ENCODE results near the gene ESF1.
"Not testable (repeated sequence)": the region's sequence is repeated elsewhere in the genome, so short reads cannot be mapped to it uniquely, and the experiment has no call there.

ESF1 gene

DNA sequence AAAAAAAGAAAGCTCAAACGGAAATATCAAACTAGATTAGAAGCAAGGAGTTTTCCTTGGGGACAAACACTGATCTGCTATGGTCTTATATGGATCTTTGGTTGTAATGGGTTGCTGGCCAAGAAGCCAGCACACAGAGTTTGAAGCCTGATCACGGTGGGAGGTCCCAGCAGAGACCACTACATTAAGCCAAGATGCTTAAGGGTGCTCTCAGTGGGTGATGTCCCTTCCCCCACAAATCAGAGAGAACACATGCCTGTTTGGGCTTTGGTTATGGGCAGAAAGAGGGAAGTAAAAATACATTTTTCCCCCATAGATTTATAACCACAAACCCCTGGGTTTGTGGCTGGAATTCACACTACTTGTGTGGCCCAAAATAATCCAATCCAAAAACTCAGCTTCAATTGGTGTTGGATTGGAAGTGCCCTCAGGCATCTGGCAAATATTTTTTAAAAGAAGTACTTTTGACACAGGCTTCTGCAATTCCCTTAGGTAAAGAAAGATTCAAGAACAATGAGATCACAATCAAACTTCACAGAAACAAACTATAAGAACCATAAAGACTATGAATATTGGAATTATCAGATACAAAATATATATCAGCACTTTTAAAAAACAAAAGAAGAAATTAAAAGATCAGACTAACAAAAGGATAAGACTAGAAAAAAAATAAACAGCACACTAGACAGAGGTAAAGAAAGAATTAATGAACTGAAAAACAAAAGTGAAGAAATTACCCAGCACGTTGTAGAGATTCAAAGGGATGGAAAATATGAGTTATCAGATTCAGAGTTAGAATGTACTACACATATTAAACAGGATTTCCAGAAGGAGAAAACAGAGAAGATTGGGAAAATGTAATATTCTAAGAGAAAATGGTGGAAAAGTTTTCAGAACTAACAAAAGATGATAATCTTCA lies 44.7 kb downstream of the ESF1 start:
- DNase-seq (ENCODE audit: low read depth) = no peak

DNA sequence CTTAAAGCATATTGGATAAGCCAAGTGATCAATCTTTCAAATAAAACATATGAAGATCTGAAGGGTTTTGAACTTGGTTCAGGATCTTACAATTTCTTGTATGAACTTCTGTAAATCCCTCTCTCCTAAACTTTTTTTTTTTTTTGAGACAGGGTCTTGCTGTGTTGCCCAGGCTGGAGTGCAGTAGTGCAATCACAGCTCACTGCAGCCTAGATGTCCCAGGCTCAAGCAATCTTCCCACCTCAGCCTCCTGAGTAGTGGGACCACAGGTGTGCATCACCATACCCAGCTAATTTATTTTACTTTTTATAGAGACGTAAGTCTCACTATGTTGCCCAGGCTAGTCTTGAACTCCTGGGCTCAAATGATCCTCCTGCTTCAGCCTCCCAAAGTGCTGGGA lies 46.5 kb downstream of the ESF1 start:
- not testable (repeated sequence) for DNase-seq (ENCODE audit: low read depth)

DNA sequence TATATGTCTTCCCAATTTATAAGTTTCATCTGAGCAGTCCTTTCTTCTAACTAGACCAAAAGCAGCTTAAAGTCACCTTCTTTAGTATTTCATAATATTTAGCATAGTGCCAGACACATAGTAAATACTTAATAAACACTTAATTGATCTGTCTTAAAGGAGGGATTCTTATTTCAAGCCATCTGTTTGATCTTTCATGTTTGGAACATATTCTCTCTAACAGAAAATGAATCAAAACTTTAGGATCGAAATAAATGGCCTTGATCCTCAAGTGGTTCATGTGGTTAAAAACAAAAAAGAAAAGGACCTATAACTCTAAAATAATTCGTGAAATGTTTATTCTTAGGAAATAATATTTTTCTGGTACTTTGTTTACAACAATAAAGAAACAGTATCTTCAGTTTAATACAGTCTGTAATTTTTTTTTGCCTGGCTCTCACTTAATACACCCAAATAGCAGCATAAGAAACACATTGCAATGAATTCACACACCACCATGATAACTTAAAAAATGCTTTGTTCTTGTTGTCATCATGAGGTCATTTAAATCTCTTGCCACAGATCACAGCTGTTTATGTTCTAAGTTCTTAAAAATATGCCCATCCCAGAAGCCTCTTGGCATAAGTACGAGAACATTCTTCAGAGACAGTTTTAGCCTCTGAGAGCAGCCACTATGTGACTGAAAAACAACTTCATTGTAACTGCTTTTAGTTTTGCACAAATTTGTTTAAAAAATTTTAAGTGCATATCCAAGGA lies 48.1 kb downstream of the ESF1 start:
- DNase-seq (ENCODE audit: low read depth) = no peak

DNA sequence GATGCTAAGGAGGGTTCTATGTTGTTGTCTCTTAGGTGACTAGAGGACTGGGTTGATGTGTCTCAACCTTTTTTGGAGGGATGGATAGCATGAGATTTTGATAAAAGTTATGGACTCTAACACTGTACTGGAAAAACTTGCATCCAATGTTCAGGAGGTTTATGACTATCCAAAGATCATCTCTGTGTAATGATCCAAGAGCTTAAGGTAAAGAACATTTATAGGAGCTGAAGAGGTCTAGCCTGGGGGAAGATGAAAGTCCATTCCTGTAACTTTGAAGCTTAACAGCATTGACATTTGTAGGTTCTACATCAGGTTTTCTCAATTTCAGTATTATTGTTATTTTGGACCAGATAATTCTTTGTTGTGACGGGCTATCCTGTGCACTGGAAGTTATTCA lies 48.9 kb downstream of the ESF1 start:
- no peak for DNase-seq (ENCODE audit: low read depth)

DNA sequence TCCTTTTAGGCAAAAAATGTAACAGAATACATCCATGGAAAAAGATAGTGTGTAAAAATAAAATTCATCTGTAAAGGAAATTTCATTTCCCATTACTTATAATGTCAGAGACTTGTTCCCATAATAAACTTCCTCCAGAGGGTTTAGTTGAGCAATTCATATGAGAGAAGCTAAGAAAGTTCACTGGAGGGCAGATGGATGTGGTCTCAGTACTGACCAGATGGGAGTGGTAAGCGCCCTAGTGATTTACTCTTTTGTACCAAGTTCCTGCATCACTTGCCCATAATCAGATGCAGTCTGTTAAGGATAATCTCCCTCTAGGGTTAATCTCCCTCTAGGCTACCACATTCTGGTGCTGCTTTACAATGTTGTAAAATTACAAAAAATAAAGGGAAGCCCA lies 61.7 kb downstream of the ESF1 start:
- no peak for DNase-seq (ENCODE audit: low read depth)

DNA sequence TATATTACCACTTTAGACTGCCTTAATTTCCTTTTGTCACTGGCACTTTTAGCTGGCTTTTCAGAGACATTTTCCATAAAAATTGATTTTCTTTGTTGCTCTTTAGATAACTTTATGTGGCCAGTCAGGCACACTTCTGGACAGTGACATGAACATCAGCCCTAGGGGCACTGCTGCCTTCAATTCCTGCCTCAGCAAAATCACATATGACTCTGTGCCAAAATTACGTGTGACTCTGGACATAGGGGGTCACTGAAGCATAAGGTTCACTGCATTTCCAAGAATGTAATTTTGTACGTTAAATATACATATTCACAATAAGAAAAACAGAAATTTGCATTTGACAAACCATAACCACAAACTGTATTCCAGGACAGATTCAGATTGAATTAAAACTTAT lies 66.5 kb downstream of the ESF1 start:
- DNase-seq (ENCODE audit: low read depth) = no peak

DNA sequence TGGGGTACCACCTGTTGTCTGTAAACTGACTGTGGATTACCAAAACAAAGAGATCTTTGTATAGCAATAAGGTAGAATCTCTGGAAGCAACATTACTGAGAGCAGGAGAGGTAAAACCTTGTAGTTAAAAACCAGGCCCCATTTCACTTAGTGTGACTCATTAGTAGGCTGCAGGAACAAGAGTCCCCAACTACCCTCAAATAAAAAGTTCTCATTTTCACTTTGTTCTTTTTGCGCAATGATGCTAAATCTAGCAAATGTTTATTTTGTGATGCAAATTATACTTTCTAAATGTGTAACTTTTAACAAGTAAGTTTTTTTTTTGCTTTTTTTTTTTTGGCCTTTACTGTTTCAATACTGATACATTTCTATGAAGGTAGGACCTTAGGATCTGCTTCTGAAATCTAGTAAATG lies 67.1 kb downstream of the ESF1 start:
- DNase-seq (ENCODE audit: low read depth) = no peak

DNA sequence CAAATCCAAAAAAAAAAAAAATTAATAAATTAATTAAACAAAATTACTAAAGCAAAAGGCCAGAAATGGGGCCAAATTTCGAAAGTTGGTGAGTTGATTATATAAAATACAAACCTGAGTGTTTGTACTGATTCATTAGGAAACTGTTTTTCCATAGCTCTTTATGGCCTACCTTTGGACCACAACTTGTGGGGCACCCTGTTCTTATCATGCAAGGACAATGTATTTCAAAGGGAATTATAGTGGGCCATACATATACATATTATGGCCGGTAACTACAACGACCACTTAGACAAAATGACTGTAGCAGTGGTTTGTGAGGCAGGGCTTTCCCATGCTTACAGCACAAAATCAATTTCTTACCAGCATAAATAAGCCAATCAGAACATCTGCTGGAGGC lies 69.5 kb downstream of the ESF1 start:
- no peak for DNase-seq (ENCODE audit: low read depth)

DNA sequence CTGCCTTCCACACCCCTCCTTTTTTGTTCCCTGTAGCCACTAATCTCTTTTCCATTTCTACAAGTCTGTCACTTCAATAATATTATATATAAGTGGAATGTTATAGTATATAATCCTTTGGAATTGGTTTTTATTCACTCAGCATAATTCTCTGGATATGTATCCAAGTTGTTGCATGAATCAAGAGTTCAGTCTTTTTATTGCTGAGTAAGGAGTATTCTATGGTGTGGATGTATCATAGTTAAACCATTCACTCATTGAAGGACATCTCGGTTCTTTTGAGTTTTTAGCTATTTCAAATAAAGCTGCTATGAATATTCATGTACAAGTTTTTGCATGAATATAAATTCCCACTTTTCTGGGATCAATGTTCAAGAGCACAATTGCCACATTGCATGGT lies 76.5 kb downstream of the ESF1 start:
- DNase-seq (ENCODE audit: low read depth) = no peak

DNA sequence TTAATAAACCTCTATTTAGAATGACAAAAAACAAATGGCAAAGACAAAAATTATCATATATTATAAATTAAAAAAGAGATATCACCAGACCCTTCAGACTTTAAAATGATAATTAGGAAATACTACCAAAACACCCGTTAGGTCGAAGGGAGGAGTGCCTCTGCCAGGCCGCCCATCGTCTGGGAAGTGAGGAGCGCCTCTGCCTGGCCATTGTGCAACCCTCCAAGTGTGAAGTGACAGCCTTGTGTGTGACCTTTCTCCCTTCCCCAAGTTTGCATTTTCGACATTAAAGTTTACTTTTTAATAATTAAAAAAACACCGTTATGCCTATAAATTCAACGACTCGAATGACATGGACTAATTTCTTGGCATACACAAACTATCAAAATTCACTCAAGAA lies 81.5 kb downstream of the ESF1 start:
- no peak for DNase-seq (ENCODE audit: low read depth)

DNA sequence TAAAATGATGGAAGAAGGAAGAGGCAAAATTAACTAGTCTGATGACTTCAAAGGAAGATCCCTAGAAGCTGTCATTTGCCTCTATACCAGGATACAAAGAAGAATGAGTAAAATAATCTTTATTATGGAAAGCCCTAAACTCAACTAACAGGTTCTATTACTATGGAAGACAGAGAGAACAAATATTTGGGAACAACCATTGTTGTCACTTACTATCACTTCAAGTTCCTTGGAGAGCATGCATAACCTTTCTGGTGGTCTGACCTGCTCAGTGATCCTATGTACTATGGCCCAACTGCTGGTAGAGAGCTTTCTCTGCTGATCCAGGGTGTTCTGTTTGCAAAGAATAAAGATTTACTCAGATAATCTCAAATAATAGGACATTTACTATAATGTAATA lies 83.2 kb downstream of the ESF1 start:
- no peak for DNase-seq (ENCODE audit: low read depth)

DNA sequence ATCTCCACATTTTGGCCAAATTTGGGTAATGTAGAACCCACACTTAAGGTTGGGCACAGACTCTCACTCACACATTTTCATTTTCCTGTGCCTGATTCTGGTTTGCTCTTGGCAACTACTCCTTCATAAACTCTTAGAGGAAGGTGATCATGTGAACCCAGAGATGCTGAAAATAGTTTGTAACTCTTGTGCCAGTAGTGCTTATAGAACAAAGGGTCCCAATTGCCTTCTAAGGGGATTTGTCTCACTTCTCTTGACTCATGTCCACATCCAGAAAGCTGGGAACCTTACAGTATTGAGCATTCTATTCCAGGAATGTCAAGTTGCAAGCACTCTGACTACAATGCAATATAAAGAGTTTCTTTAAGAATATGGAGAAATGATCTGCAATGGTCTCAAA lies 84.0 kb downstream of the ESF1 start:
- no peak for DNase-seq (ENCODE audit: low read depth)

DNA sequence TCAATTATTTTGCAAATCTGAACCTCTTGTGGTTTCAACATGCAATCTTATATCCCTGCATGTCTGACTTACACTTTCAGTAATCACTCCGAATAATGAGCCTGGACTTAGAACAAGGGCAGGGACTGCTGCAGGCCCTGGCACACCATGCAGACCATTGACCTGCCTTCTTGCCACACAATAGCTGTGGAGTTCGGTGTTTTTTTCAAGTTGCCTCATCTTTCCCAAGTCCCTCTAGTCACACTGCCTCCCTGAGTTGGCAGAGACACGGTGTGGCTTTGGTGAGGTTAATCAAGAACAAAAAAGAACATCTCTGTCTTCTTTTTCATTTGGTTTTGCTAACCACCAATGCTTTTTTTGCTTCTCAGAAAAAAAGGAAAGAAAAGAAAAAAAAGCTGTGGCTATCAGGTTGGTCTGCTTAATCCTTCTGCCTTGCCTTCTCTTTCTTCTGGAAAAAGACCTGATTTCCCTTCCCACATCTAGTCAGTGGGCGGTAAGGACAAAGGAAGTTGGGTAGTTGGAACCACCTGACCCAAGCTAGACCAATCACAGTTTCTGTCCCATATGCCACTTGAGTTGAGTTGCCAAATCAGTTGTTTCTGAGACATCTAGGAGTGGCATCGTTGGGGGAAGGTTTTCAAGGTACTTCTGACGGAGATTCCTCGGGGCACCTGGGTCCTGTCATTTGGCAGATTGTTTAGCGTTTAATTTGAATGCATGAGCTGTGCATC lies 90.1 kb downstream of the ESF1 start:
- no peak for DNase-seq (ENCODE audit: low read depth)

DNA sequence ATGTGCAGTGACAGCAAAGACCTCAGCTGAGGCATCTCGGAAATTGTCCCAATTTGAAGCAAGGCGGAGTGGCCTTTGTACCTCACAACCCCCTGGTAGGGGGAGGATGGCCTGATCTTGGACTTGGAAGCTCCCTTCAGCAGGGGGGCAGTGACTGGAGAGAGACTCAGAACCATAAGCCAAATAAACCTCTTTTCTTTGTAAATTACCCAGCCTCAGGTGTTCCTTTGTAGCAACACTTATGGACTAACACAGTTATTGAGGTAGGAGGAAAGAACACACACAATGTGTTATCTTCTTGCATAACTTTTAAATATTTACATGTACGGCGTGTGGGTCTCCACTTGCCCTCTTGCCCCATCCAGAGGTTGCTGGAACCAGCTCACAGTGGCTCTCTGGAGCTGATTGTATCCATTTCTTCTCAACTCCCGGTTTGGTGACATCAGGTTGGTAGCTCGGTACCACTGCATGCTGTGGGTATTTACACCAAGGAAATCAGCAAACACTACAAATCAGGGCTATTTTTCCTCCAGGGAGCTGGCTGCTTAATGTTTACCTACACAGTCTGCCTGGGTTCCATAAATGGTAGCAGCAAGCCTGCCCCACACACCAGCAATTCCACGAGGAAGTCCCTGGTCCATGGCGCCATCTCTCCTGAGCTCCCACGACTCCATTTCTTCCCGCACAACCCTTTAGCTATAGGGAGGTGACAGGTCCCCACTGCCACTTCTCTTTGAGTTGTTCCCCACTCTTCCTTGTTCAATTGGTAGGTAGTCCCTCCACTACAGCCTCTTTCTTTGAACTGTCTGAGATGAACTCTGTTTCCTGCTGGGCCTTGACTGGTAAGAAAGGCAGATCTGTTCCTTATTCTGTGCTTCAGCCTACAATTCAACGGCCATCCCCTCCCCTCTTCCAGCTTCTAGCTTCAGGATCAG lies 91.7 kb downstream of the ESF1 start:
- no peak for DNase-seq (ENCODE audit: low read depth)

DNA sequence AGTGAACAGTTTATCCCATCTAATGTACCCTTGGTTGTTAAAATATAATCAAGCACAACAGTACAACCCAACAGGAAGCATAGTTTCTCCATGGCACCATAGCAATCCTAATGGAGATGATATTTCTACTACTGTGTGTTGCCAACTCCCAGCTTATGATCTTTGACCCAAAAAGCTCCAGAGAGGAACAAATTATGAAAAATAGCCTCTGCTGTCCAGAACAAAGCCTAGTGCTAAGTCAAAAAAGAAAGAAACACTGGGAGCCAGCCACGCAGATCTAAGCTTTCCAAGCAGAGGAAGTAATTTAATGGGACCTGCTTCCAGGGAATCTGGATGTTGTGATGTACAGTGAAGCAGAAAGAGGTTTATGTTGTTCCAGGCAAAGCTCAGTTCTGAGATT lies 93.8 kb downstream of the ESF1 start:
- no peak for DNase-seq (ENCODE audit: low read depth)

DNA sequence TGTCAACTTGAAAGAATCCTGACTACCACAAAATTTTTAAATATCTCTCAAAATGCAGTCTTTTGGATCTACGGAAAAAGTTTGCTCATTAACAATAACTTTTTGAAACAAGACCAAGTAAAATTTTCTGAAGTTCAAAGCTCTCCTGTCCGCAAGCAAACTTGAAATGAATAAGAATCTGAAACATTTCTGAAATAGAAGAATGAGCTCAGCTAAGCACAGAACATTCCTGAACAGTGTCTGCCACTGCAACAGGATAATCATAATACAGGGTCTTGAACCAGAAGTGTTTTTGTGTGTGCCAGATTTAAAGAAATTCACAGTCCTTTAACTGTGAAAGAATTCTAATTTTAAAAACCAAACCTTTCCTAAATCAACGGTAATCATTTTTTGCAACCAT lies 96.9 kb downstream of the ESF1 start:
- no peak for DNase-seq (ENCODE audit: low read depth)

DNA sequence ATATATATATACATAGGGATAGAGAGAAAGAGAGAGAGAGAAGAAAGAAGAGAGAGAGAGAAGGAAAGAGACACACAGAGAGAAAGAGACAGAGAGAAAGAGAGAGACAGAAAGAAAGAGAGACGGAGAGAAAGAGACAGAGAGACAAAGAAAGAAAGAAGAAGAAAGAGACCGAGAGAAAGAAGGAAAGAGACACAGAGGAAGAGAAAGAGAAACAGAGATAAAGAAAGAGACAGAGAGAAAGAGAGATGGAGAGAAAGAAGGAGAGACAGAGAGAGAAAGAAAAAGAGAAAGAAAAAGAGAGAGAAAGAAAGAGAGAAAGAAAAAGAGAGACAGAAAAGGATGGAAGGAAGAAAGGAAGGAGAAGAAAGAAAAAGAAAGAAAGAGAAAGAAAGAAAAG lies 99.1 kb downstream of the ESF1 start:
- no peak for DNase-seq (ENCODE audit: low read depth)

DNA sequence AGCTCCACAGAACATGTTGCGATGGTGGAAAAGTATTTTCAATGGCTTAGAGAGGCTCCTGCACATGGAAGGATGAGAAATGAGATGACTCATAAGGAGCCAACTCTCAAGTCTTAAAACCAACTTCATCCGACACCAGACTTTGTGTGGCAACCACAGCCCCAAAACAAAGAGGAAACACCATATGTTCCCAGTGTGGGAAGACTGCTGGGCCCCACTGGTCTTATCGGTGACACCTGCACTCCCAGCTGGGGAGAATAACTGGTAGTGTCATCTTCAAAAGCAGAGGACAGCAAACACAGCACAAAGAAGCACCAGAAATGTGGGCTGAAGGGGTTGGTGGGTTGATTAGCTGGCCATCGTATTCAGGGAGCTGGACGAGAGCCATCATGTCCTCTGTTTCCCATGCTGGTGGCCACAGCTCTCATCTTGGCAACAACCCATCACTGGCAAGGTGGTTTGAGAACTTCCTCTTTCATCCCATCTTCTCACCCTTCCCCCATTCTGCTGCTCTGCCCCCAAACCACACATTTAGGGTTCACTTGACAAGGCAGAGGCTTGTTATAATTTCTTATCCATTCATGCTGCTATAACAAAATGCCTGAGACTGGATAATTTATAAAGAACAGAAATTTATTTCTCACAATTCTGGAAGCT lies 100.0 kb downstream of the ESF1 start:
- no peak for DNase-seq (ENCODE audit: low read depth)

DNA sequence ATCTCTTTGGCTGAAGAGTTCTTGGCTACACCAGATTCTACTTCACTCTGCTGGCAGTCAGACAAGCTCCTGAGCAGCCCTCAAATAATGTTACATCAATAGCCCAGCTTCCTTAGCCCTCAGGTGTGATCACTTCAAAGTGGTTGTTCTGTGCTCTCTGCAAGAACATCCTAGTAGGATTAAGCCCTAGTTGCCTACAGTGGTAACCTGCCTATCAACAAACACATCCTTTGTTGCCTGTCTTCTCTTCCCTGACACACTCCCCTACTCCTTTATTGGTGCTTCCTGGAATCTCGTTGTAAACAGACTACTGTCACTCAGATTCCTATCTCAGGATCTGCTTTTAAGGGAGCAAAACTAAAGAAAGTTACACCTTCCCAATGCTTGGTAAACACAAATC lies 100.9 kb downstream of the ESF1 start:
- DNase-seq (ENCODE audit: low read depth) = no peak

DNA sequence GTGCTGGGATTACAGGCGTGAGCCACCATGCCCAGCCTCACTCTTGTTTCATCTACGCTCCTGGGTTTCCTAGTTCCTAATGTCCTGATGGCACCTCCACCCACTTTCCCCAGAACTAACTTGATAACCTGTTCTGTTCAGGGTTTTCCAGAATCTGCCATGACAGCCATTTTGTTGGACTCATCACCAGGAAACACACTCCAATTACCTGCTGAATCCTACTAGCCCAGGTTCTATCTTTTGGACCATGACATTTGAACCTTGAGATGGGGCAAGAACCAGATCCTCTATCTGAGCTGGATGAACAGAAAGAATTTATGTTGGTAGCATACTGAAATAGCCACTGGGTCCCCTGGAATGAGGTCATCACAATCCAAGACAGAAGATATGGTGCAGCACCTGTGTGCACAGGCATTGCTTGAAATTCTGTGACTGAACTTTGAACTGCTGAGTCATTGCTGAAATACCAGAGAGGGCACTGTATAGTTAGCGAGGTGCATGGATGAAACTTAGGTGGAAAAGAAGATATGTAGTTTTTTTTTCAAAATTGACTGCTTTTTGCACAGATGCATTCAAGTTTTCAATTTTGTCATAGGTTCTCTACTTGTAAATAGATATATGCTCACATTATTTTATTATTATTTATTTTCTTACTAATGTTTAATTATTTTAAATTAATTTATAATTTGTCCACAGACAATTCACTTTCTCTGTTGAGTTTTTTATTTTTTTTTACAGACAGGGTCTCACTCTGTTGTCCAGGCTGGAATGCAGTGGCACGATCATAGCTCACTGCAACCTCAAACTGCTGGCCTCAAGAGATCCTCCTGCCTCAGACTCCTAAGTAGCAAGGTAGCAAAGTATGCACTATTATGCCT lies 103.2 kb downstream of the ESF1 start:
- no peak for DNase-seq (ENCODE audit: low read depth)

Data from T follicular helper cell (primary cell).